ENCODE measurements around the gene PDZD2. TPM values are rescaled to one million over a fixed set of nuclear protein-coding genes. Genes with fewer than 3 reads are reported as not detected.

PDZD2 gene
- total and polyA plus RNA-seq, 8 donors, result 16.2 to 49.8 (median 20.4) TPM

- H3K36me3 ChIP-seq, result peaks cover 0 to 32% of the 10 kb centered on the region in 2 donors
- no peak overlapping the region for H3K27ac ChIP-seq
- H3K9me3 ChIP-seq, result no peaks in the 10 kb centered on the region
- intact Hi-C loops (cut with DNase I), result no loop called here
- TF ChIP-seq CTCF (IDR thresholded peaks at IDR 0.05), result no peak
- no peaks in the 10 kb centered on the region for H3K27me3 ChIP-seq
- peaks cover 0 to 5% of the 10 kb centered on the region in 2 donors for H3K4me1 ChIP-seq
- no peak for ATAC-seq
- no peak overlapping the region for H3K4me3 ChIP-seq
- DNase-seq, result no peak
Observed at GRCh38 chr5:32089146-32090000, 450.4 kb downstream of the PDZD2 start.

DNA sequence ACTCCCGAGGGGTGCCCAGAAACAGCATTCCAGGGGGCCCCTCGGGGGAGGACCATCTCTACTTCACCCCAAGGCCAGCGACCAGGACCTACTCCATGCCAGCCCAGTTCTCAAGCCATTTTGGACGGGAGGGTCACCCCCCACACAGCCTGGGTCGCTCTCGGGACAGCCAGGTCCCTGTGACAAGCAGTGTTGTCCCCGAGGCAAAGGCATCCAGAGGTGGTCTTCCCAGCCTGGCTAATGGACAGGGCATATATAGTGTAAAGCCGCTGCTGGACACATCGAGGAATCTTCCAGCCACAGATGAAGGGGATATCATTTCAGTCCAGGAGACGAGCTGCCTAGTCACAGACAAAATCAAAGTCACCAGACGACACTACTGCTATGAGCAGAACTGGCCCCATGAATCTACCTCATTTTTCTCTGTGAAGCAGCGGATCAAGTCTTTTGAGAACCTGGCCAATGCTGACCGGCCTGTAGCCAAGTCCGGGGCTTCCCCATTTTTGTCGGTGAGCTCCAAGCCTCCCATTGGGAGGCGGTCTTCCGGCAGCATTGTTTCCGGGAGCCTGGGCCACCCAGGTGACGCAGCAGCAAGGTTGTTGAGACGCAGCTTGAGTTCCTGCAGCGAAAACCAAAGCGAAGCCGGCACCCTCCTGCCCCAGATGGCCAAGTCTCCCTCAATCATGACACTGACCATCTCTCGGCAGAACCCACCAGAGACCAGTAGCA is 451.3 kb downstream of the PDZD2 start:
- no peak for DNase-seq
- TF ChIP-seq CTCF (IDR thresholded peaks at IDR 0.05), result no peak
- Histone ChIP-seq H3K36me3 (peaks cover 0 to 35% of the 10 kb centered on the region in 2 donors), H3K9me3 (no peaks in the 10 kb centered on the region), H3K4me3 (no peak overlapping the region), H3K27me3 (no peaks in the 10 kb centered on the region), H3K4me1 (peaks cover 0 to 5% of the 10 kb centered on the region in 2 donors), H3K27ac (no peak overlapping the region)
- intact Hi-C loops (cut with DNase I), result loop anchor here in 1 of 2 donors (5.0 kb wide), 1 partner anchor 263 kb away; no protein-coding TSS in a partner anchor
- ATAC-seq, result no peak

DNA sequence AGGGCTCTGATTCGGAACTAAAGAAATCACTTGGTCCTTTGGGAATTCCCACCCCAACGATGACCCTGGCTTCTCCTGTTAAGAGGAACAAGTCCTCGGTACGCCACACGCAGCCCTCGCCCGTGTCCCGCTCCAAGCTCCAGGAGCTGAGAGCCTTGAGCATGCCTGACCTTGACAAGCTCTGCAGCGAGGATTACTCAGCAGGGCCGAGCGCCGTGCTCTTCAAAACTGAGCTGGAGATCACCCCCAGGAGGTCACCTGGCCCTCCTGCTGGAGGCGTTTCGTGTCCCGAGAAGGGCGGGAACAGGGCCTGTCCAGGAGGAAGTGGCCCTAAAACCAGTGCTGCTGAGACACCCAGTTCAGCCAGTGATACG is 451.8 kb downstream of the PDZD2 start:
- Histone ChIP-seq H3K27ac (no peak overlapping the region), H3K4me1 (peaks cover 3 to 5% of the 10 kb centered on the region in 2 donors), H3K4me3 (no peak overlapping the region), H3K9me3 (no peaks in the 10 kb centered on the region), H3K36me3 (peaks cover 0 to 35% of the 10 kb centered on the region in 2 donors), H3K27me3 (no peaks in the 10 kb centered on the region)
- intact Hi-C loops (cut with DNase I), result loop anchor here in 1 of 2 donors (5.0 kb wide), 1 partner anchor 263 kb away; no protein-coding TSS in a partner anchor
- ATAC-seq (no peak), DNase-seq (no peak)
- no peak for TF ChIP-seq CTCF (IDR thresholded peaks at IDR 0.05)

- H3K27me3 ChIP-seq, result no peaks in the 10 kb centered on the region
- H3K9me3 ChIP-seq, result no peaks in the 10 kb centered on the region
- H3K4me3 ChIP-seq, result no peak overlapping the region
- H3K36me3 ChIP-seq, result peaks cover 0 to 35% of the 10 kb centered on the region in 2 donors
- peaks cover 3 to 5% of the 10 kb centered on the region in 2 donors for H3K4me1 ChIP-seq
- ATAC-seq (peak; percentile 85), DNase-seq (peak in 2 of 4 donors; percentile 61 to 78)
- intact Hi-C loops (cut with DNase I), result loop anchor here in 1 of 2 donors (5.0 kb wide), 1 partner anchor 266 kb away; no protein-coding TSS in a partner anchor
- H3K27ac ChIP-seq, result no peak overlapping the region
- TF ChIP-seq CTCF (IDR thresholded peaks at IDR 0.05), result peak; percentile 53 to 56
Observed at GRCh38 chr5:32092938-32093812, 454.2 kb downstream of the PDZD2 start.

Data from left lung (tissue), 10 donors.